Fibroblast of lung (primary cell): Measurements from ENCODE around the gene KCNA3. TPM values are rescaled to one million over a fixed set of nuclear protein-coding genes. Genes with fewer than 3 reads are reported as not detected.

Source experiments
- DNase-seq, 2 donors: peaks; one replicate each; pipeline versions ENCODE4 v3.0.0 to v3.0.0-alpha.2; 2010; ENCODE audit warnings: low read depth in 2 of 2
- H2AFZ ChIP-seq: 2 replicates; pipeline ENCODE4 v1.5.1; 2012; ENCODE audit warnings: low read length, control low read depth, inconsistent platforms
- H3K27ac ChIP-seq: 2 replicates; pipeline ENCODE4 v1.5.1; 2011; ENCODE audit warnings: low read length, control low read depth; ENCODE audit not compliant: insufficient read depth
- H3K27me3 ChIP-seq: 2 replicates; pipeline ENCODE4 v1.5.1; 2011; ENCODE audit warnings: mild to moderate bottlenecking, low read length; ENCODE audit not compliant: control insufficient read depth, insufficient read depth
- H3K36me3 ChIP-seq: 2 replicates; pipeline ENCODE4 v1.5.1; 2011; ENCODE audit warnings: low read length; ENCODE audit not compliant: control insufficient read depth, insufficient read depth
- H3K4me1 ChIP-seq: 2 replicates; pipeline ENCODE4 v1.5.1; 2011; ENCODE audit warnings: low read length; ENCODE audit not compliant: control insufficient read depth, insufficient read depth; ENCODE audit errors: extremely low read depth
- H3K4me2 ChIP-seq: 2 replicates; pipeline ENCODE4 v1.5.1; 2011; ENCODE audit warnings: low read length, control low read depth; ENCODE audit not compliant: insufficient read depth; ENCODE audit errors: extremely low read depth
- H3K4me3 ChIP-seq, 4 experiments: fragments of 200-600 bp in 1 of 4; sonication (generic) in 1 of 4; replicated peaks in 1 of 4; 2 replicates each; pipeline ENCODE4 v1.5.1; 2011 to 2016; ENCODE audit warnings: low read length in 4 of 4, low read depth in 3 of 4, mild to moderate bottlenecking in 3 of 4, control low read depth in 2 of 4, inconsistent platforms in 1 of 4, mixed read lengths in 1 of 4; ENCODE audit not compliant: insufficient read depth in 1 of 4; ENCODE audit errors: control extremely low read depth in 1 of 4
- H3K79me2 ChIP-seq: 2 replicates; pipeline ENCODE4 v1.5.1; 2012; ENCODE audit warnings: mild to moderate bottlenecking, low read length, inconsistent platforms; ENCODE audit not compliant: control insufficient read depth, insufficient read depth
- H3K9ac ChIP-seq: 2 replicates; pipeline ENCODE4 v1.5.1; 2011; ENCODE audit warnings: mild to moderate bottlenecking, low read length, control low read depth; ENCODE audit not compliant: insufficient read depth
- H3K9me3 ChIP-seq: 2 replicates; pipeline ENCODE4 v1.5.1; 2012; ENCODE audit warnings: low read depth, low read length; ENCODE audit not compliant: control insufficient read depth, insufficient read depth
- H4K20me1 ChIP-seq: 2 replicates; pipeline ENCODE4 v1.5.1; 2011; ENCODE audit warnings: low read length; ENCODE audit not compliant: control insufficient read depth, insufficient read depth; ENCODE audit errors: extremely low read depth
- EZH2 ChIP-seq: IDR thresholded peaks from 2 replicates; pipeline ENCODE4 v1.5.1; 2012; ENCODE audit warnings: low read length, control low read depth, mild to moderate bottlenecking; ENCODE audit errors: missing control alignments
- polyA plus RNA-seq, 2 donors: library from polyadenylated mRNA; depleted of rRNA in 1 of 2; stranded (reverse) in 1 of 2; unstranded in 1 of 2; fragments of >200 nt; gene quantifications; 2 replicates each; pipeline ENCODE4 v1.2.1, GENCODE V29; 2011 to 2012; ENCODE audit warnings: missing spikeins in 1 of 2
- total RNA-seq: library from RNA; depleted of rRNA; stranded (reverse); fragments of >200 nt; gene quantifications from 2 replicates; pipeline ENCODE4 v1.2.1, GENCODE V29; 2014
- TF ChIP-seq, protein P1 (sequence below), 2 donors: IDR thresholded peaks in 1 of 2; conservative IDR thresholded peaks in 1 of 2; 1 replicate in 1 of 2; 2 replicates in 1 of 2; pipeline ENCODE4 v1.5.1; 2011 to 2012; ENCODE audit warnings: low read length in 2 of 2, control low read depth in 1 of 2, inconsistent platforms in 1 of 2, low read depth in 1 of 2, mild to moderate bottlenecking in 1 of 2

The KCNA3 gene
- total and polyA plus RNA-seq, 2 donors (not counting 1 experiment from before 2014, with no cell fraction given): 2.7 to 5.6 TPM

DNA sequence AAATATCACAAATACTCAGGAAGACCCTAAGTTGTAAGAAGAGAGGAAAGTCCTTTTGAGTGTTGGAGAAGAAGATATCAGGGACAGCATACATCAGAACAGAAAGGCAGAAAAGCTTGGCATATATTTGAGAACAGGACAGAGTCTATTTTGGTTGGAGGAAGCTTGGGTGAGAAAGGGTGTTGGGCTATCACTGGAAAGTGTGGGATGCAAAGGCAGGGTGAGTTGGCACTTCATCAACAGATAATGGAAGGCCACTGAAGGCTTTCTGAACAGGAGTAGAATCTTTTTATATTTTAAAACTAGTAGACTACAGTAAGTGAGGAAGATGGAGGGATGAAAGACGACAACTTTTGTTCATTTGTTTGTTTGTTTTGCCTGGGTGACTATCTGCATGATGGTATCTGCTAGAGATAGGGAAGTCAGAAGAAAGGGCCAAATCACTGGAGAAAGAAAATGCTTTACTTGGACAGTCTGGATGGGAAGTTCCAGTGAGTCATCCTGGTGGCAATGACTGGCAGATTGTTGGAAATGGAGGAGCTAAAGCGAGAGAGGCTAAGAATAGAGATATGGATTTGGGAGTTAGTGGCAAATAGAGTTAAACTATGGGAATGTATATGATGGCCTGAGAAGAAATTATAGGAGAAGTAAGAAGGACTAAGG is 34.9 kb downstream of the KCNA3 start:
- no peak overlapping the region for H3K27ac ChIP-seq
- no peak overlapping the region for H2AFZ ChIP-seq
- no peaks in the 10 kb centered on the region for H3K9me3 ChIP-seq
- H3K36me3 ChIP-seq: no peaks in the 10 kb centered on the region
- no peaks in the 10 kb centered on the region for H3K27me3 ChIP-seq
- H3K9ac ChIP-seq: no peak overlapping the region
- H3K4me1 ChIP-seq: peaks cover 4% of the 10 kb centered on the region
- TF ChIP-seq EZH2: no peak
- no peak for DNase-seq
- no peaks in the 10 kb centered on the region for H3K79me2 ChIP-seq
- no peaks in the 10 kb centered on the region for H4K20me1 ChIP-seq
- H3K4me3 ChIP-seq: no peak overlapping the region
- H3K4me2 ChIP-seq: no peak overlapping the region

- no peak for DNase-seq
- Histone ChIP-seq H3K27me3 (no peaks in the 10 kb centered on the region), H3K79me2 (no peaks in the 10 kb centered on the region), H3K4me1 (peaks cover 9% of the 10 kb centered on the region), H3K27ac (no peak overlapping the region), H3K4me3 (no peak overlapping the region), H3K9me3 (no peaks in the 10 kb centered on the region), H3K36me3 (no peaks in the 10 kb centered on the region), H3K9ac (no peak overlapping the region), H2AFZ (no peak overlapping the region), H3K4me2 (no peak overlapping the region), H4K20me1 (no peaks in the 10 kb centered on the region)
- TF ChIP-seq EZH2: no peak
- TF ChIP-seq, protein P1, sequence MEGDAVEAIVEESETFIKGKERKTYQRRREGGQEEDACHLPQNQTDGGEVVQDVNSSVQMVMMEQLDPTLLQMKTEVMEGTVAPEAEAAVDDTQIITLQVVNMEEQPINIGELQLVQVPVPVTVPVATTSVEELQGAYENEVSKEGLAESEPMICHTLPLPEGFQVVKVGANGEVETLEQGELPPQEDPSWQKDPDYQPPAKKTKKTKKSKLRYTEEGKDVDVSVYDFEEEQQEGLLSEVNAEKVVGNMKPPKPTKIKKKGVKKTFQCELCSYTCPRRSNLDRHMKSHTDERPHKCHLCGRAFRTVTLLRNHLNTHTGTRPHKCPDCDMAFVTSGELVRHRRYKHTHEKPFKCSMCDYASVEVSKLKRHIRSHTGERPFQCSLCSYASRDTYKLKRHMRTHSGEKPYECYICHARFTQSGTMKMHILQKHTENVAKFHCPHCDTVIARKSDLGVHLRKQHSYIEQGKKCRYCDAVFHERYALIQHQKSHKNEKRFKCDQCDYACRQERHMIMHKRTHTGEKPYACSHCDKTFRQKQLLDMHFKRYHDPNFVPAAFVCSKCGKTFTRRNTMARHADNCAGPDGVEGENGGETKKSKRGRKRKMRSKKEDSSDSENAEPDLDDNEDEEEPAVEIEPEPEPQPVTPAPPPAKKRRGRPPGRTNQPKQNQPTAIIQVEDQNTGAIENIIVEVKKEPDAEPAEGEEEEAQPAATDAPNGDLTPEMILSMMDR (conservative IDR thresholded peaks at IDR 0.05 in 1 of 2, IDR thresholded peaks at IDR 0.05 in 1 of 2; ENCODE audit: low read depth in 1 of 2, low read length in 2 of 2): no peak
Observed at GRCh38 chr1:110638556-110638955, 36.2 kb downstream of the KCNA3 start.

- no peaks in the 10 kb centered on the region for H4K20me1 ChIP-seq
- H3K9ac ChIP-seq: no peak overlapping the region
- no peaks in the 10 kb centered on the region for H3K27me3 ChIP-seq
- H3K4me1 ChIP-seq: peaks cover 9% of the 10 kb centered on the region
- no peak overlapping the region for H3K4me2 ChIP-seq
- DNase-seq: no peak
- H3K79me2 ChIP-seq: no peaks in the 10 kb centered on the region
- H3K4me3 ChIP-seq: no peak overlapping the region
- H2AFZ ChIP-seq: no peak overlapping the region
- no peaks in the 10 kb centered on the region for H3K9me3 ChIP-seq
- no peaks in the 10 kb centered on the region for H3K36me3 ChIP-seq
- TF ChIP-seq, protein P1 (conservative IDR thresholded peaks at IDR 0.05 in 1 of 2, IDR thresholded peaks at IDR 0.05 in 1 of 2; ENCODE audit: low read depth in 1 of 2, low read length in 2 of 2): no peak
- no peak for TF ChIP-seq EZH2
- no peak overlapping the region for H3K27ac ChIP-seq
Observed at GRCh38 chr1:110638058-110638457, 36.7 kb downstream of the KCNA3 start.
